ENCODE data around the gene PPFIBP2.

PPFIBP2 gene

DNA sequence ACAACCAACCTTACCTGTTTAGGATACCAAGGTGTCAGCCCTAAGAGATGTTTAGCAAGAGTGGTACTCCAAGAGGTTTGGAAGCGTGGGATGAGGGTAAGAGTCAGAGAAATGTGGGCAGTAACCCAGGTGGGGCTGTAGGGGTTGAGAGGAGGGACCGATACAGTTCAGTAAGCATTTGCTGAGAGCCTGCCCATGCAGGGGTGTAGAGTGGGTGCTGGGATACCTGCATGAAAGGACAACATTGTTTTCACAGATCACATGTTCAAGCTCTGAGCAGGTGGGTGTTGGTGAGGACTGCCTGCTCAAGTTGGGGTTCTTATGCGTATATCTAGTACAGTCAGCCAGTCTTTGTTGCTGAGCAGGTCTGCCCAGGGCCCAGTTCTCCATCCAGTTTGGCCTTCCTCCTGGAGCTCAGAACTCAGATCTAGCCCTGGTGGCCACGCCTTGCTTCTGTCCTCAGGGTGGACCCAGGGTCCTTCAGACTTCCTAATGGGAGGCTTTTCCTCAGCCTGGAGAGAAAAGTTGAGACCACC, 14.8 kb downstream of the PPFIBP2 start:
- DNase-seq = no peak

DNA sequence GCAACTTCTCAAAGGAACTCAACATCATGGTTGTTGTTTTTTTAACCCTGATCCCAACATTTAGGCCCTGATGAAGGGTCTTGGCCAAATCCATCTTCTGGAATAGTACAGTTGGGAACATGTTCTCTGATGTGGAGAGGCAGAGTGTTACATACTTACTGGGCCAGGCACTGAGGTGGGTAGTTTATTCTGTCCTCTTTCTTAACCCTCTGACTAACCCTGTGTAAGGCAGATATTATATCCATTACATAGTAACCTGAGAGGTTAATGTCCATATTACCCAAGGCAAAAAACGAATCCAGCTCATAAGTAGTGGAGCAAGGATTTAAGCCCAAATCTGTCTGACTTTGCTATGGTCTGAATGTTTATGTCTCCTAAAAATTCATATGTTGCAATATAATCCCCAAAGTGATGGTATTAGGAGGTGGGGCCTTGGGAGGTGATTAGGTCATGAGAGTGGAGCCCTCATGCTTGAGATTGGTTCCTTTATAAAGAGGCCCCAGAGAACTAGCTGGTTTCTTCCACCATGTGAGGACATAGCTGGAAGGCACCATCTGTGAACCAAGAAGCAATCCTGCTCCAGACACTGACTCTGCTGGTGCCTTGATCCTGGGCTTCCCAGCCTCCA, 16.3 kb downstream of the PPFIBP2 start:
- no peak for DNase-seq

DNA sequence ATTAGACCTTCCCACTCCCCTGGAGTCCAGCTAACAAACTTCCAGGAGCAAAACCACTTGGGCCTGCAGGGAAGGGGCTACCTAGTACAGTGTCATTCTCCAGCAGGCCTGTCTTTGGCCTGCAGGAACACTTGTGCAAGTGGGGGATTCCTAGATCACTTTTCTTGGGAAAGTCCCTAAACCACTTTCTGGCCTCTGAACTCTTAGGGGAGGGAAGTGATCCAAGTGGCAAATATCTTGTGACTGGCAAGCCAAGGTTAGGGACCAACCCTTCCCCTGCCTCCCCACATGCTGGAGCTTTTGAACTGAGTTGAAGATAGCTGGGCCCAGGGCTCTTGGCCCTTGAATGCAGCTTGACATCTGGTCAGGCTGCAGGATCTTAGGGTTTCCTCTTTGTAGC, 17.2 kb downstream of the PPFIBP2 start:
- DNase-seq = no peak

DNA sequence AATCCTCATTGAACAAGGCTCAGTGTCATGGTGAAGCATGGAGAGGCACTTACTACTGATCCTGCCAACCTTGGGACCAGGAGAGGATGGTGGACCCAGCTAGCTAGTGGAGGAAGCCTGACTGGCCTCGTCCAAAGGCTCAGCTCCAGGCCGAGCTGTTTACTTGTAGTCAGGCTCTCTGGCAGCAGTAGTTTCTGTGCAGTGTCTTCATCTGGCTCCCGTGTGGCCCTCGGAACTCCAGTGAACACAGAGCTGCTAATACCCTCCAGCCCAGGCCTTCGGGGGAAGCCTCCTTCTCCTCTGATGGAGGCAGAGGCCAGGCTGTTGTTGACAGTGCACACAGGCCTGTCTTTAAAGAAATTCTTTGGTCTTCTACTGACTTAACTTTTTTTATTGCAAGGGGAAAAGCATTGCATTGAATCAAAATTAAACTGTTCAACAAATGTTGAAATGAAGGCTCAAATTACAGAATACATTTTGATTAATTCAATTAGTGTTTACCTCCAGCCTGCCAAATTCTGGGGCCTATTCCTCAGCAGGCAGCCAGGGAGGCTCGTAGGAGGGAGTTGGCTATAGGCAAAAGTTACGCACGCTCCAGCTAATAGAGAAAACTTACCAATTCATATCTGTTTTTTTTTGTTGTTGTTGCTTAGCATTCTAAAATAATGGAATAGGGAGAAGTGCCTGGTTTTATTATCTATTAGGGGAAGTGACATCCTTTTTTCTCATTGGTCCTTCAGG, 18.8 kb downstream of the PPFIBP2 start:
- no peak for DNase-seq

DNA sequence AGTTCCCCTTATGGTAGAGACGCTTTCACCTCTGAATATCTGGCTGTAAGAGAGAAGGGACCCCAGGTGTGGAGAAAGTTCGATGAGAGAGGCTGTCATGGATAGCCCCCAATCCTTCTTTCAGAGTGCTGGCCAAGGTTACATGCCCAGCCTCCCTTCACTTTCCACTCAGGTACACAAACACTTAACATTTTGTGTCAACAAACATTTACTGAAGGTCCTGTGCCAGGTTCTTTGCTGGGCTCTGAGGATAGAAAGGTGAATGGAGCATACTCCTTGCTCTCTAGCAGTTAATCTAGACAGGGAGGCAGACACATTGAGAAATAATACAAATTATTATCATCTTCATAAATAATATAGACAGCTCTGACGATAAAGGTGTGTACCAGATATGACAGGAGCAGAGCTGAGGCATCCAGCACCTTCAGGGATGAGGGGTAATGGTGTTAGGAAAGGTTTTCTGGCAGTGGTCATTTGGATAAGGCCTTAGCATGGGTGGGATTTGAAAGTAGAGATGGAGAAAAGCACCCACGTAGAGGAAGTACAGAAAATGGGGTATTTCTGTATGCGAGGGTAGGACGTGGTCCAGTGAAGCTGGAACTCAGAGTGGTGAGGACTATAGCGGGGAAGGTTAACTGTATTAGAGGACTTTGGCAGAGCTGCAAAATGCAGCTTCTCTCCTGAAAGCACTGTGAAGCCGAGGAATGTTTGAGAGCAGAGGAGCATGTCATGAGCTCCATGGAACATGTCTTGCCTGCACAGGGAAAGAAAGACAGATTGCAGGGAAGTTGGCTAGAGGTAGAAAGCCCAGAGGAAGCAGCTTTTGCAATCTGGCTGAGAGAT, 19.6 kb downstream of the PPFIBP2 start:
- DNase-seq = no peak

DNA sequence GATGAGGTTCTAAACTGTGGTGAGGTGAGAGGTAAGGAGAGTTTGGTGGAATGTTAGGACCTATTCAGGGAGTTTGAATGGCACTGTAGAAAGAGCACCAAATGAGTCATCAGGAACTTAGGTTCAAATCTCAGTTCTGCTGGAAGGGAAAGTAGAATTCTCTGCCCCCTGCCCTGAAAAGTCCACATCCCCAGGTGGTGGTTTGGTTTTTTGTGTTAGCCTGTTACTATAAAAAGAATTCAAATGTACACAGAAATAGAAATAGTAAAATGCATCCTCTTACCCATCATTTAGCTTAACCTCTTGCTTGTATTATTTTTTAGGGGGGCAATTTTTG, 20.2 kb downstream of the PPFIBP2 start:
- no peak for DNase-seq

DNA sequence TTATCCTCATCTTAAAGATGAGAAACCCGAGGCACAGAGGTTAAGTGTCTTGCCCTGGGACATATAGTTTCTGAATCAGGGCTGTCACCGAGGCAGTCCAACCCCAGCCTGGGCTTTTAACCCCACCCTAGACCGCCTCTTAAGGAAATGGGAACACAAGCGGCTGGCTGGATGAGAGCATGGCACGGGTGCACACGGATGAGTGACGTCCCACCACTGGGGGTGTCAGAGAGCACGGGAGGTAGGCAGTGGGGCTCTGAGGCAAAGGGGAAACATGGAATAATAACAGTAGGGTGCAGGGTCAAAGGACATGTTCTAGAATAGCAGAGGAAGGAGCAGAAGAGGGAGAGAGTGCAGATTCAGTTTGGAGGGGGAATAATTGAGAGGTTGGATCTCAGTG, 22.3 kb downstream of the PPFIBP2 start:
- no peak for DNase-seq

DNA sequence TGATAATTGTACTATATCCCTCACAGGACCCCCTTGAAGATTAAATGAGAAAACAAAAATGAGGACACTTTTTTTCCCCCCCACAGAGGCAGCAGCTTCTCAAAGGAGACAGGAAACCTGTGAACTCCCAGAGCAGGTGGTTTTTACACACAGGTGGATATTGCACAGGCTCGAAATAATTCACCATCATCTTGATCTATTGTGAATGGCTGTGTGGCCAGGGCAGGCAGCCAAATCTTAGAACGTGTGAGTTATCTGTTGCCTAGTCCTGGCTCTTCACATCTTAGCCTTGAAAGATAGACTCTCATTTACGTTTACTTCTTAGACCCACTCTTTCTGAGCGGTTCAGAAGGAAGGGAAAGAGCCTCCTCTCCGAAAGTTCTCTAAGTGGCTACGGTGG, 23.5 kb downstream of the PPFIBP2 start:
- no peak for DNase-seq

DNA sequence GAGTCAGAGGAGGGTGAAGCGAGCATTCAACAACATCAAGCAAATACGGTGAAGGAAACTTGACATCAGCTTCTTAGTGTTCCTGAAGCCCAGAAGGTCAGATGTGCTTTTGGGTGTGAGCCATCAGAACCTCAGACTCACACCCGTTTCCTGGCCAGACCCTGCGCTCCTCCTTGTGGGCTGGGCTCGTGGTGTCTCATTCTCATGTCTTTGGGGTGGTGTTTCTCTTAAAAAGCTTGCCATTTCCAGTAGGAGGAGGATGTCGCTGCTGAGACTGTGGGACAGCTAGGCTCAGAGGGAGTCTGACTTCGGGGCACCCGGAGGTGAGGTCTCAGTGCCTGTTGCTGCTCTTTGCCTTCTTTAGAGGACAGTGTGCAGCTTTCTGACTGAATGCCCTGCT, 24.2 kb downstream of the PPFIBP2 start:
- no peak for DNase-seq

DNA sequence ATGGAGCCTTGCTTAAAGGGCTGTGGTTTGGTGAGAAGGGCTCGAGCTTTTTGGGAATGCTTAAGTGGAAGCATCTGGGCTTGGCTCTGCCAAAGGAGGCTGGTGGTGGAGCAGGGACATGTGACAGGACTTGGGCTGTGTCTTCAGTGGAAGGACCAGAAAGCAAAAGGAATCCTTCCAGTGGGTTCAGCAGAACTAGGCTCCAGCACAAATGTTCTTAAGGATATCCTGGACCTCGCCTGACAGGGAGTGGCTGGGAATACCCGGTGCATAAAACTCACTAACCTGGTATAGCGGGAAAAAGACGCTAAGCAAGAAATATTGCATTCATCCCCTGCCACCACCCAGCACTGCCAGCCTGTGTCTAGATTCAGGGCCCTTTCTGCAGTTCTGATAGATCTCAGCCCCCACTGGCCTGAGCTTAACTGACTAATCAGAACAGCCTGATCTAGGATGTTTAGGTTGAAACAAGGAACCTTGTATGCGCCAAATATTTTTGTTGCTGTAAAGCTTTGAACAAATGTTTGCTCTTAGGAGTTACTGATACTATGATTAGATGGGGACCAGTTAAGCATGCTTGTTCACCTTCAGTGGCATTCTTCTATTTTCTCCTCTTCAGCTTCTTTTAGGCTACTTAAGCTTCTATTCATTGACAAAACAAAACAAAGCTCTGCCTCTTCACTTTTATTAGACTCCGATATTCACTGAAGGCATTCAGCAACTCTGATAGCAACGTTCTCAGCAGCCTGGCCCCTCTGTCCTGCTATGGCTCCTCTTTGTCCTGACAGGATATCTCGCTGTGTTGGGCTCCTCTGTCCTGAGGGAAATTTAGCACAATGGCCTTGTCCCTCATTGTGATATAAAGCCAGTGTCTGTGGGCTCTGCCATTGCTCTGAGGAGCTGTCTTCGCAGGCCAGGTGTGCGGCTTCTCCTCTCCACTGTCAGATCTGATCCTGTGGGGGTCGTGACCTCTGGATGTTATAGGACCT, 25.0 kb downstream of the PPFIBP2 start:
- no peak for DNase-seq

DNA sequence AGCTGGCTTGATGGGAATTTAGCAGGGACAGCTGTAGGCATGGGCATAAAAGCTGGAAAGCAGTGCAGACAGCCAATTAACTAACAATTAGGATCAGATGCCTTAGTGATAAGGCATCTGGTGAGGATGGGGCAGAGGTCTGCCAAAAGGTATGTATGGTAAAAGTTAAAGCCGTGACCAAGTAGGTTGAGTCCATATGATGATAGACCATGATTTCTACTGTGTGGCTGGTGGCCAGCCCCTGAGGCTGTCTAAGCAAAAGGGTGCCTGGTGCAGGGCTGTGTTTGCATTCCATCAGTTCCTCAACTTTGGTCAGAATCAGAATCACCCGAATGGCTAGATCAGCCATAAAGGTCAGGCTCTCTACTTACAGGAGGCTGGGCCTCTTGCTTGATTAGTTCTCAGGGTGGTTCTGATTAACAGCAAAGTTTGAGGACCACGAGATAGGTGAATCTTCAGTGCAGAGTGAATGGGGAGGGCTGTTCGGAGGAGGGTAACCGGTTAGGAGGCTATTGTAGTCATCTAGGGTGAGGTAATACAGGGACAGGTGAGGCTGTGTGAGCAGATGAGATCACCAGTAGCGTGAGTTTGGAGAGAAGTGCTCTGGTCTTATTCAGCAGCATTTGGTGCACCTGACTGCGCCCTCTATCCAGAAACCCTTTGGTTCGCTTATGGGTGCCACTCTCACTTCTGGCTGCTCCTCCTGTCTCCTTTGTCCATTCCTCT, 27.2 kb downstream of the PPFIBP2 start:
- DNase-seq = no peak

DNA sequence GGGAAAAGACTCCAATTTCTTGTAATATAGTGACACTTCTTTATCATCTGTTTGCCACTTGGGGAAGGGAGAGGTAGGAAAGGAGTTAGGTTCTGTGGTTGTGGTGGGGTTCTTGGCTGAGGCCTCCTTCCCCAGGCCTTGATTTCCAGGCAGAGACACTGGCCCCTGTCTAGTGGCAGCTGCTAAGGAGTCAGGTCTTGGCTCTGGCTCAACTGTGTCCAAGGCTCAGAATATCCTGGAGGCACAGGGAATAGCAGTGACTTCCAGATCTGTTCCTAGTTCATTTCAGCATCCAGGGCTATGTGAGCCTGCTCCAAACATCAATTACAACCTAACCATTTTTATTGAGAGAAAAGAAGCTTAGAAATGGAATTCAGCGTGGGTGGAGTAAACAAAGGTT, 29.5 kb downstream of the PPFIBP2 start:
- no peak for DNase-seq

DNA sequence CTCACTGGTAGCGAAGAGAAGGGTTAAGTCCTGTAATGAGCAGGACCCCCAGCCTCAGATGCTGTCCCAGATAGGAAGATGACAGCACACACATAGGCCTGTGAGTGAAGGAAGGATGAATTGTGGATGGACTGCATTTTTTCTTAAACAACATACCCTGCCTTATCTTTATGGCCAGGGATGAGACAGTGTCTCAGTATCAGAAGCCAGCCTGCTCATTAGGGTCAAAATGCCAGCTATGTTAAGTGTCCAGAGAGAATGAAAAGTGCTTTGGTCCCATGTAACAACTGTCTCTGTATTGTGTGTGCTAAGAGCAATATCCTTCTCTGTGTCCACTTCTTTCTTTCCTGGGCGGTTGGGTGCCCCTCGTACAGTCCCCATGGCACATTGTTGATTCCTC, 30.2 kb downstream of the PPFIBP2 start:
- DNase-seq = no peak

DNA sequence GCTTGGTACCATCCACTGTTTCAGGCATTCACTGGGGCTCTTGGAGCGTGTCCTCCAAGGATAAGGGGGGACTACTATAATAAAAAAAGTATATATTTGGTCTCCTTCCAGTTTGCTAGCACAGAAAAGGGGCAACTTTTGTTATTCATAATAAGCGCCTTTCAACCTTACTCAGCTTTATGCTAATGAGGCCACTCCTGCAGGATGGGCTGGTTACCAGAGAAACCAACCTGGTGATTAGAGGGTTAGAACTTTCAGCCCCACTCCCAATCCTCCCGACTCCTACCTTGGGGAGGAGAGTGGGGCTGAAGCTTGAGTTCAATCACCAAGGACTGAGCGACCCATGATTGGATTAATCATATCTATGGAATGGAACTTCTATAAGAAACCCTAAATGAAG, 31.8 kb downstream of the PPFIBP2 start:
- DNase-seq = no peak

DNA sequence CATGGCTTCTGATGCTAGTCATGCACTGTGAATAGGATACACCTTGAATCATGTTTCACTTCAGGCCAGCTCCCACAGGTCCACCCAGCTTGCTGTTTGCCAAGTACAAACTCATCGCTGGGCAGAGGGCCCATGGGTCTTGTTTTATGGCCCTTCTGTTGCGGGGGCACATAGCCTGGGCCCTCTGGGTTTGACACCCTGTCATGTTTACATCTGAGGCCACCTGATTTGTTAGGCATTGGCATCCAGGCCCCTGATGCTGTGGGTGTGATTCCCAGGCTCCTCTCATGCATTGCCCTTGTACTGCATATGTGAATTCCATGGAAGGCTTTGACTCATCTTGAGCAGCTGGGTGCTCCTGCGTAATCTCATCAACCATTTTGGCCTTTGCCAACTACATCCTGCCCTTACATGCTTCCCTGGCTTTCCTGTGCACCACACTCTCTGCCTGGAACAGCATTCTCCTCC, 32.6 kb downstream of the PPFIBP2 start:
- DNase-seq = no peak

DNA sequence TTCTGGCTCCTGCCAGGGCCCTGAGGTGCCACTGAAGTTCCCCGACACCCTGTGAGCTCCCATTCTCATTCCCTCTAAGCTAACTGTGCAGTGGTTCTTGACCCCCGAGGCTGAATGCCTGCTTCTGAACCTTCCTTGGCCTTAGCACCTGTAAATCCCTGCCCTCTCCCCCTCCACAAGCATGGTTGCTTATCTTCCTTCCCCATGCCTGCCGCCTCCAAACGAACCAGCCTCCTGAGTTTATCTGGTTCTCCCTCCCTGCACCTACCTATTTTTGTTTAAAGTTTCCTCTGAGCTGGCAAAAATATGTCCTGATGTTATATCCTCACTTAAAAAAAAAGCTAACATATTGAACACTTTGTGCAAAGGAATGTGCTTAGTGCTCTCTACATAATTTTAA, 33.9 kb downstream of the PPFIBP2 start:
- no peak for DNase-seq

DNA sequence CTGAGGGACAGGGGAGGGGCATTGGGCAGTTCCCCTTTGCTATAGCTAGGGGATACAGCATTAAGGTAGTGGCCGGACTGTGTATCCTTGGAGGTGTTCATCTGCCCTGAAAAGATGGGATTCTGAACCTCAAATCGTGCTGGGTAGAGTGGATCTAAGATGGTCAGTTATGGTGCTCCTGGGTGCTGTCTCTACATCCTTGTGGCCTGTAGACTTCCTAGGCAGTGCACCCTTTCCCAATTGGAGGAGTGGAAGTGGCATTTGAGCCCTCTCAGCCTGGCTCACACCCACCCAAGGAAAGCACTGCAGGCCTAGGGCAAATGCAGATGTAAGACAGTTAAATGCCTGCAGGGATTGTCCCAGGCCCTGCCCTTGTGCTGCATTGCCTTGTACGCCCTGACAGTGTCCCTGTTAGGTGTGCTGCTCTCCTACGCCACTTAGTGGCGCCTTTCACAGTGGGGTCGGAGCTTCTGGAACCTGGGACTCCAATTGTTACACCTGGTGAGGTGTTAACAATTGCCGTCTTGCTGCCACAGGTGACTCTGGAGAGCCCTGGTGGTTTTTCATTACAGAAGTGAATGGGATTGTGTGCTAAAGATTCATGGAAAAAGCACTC, 35.0 kb downstream of the PPFIBP2 start:
- peak in 1 of 2 experiments; percentile 1 for DNase-seq

DNA sequence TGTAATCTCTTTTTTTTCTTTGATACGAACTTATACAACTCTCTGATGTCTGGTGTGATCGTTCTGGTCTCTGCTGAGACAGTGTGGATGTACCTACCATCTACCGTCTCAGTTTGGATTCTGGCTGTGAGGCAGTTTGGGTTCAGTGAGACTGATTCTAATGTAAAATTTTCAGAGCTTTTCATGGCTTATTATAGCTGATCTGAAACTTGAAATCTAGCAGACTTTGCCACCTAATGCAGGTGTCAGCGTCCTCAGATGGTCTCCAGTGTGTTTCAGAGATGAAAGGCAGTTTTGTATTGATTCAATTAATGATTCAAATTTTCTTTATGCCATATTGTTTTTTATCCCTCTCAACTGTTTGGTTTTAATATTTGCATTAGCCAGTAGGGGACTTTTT, 35.9 kb downstream of the PPFIBP2 start:
- DNase-seq = no peak

DNA sequence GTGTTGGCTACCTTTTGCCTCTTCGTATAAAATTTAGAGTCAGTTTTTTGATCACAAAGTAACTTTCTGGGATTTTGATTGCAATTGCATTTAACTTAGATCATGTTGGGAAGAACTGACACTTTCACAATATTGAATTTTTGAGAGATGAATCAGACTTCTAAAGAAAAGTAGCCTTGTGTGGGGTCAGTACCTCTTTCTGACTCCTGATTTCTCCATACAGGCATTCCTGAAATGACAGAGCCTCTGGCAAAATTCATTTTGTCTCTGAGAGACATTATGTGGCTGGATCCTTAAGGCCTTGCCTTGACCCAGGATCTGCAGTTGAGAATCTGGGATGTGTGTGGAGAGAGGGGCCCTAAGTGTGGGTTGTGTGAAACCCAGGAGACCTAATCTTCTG, 37.8 kb downstream of the PPFIBP2 start:
- DNase-seq = no peak

DNA sequence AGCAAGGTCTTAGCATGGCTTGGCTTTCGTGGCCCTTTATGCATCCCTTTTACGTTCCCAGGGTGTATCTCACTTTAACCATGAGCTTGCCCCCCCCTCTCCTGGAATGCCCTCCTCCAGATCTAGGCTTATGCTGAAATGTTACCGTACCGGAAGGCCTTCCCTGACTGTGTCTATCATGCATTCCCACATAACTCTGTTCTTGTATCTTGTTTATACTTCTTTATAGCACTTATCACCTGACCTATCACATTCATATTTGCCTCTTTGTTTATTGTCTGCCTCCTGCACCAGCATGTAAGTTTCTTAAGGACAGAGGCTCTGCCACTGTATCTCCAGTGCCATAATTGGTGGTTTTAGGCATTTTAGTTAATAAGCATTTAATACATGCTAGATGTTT, 38.9 kb downstream of the PPFIBP2 start:
- DNase-seq = no peak

DNA sequence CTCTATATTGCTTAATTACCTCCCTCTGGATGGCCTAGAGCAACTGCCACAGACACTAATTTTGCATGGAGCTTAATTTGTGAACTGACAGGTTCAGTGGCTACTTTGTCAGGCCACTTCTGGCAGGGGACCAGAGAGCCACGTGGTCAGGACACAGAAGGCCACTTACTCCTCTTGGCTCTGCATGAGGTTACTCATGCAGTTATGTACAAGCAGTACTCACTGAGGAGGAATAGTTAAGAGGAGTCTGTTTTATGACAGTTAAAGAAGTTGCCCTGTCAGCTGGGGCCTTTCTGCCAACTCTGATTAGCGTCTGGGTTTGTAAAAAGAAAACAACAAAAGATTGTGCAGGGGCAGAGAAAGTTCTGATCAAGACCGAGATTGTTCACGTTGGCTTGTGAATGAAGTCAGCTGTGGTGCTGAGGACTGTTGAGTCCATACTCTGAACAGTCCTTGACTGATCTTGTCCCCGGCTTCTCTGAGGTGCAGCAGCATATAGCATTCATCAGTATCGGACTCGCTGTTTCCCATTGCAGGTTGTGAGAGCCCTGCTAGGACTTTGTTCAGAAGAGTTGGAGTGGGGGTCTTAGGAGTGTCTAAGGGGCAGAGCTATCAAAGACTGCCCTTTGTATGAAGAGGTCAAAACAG, 41.4 kb downstream of the PPFIBP2 start:
- DNase-seq = no peak

Measured in SHP77 (cell line).